Smooth muscle cell (in vitro differentiated cells): Measurements from ENCODE around the gene MKRN1. TPM values are rescaled to one million over a fixed set of nuclear protein-coding genes. Genes with fewer than 3 reads are reported as not detected.

Experiments
- DNase-seq: peaks from one replicate; lab custom pipeline; 2025; ENCODE audit not compliant: unreplicated experiment; lab: John Stamatoyannopoulos, UW
- H2AFZ ChIP-seq: fragments of 200-600 bp; sonication (generic); 2 replicates; pipeline ENCODE4 v1.6.0; 2016; ENCODE audit warnings: antibody characterized with exemption, low read depth, mild to moderate bottlenecking
- H3F3A ChIP-seq: fragments of 200-600 bp; sonication (generic); 2 replicates; pipeline ENCODE4 v1.6.0; 2017; ENCODE audit warnings: antibody characterized with exemption, low read depth
- H3K27ac ChIP-seq: fragments of 200-600 bp; sonication (generic); 2 replicates; pipeline ENCODE4 v1.5.1; 2016; ENCODE audit warnings: low read depth, mild to moderate bottlenecking
- H3K27me3 ChIP-seq: fragments of 200-600 bp; sonication (generic); 2 replicates; pipeline ENCODE4 v1.6.1; 2016; ENCODE audit warnings: low read depth, mild to moderate bottlenecking
- H3K36me3 ChIP-seq: fragments of 200-600 bp; sonication (generic); 2 replicates; pipeline ENCODE4 v1.5.1; 2016; ENCODE audit warnings: low read depth
- H3K4me1 ChIP-seq: fragments of 200-600 bp; sonication (generic); 2 replicates; pipeline ENCODE4 v1.5.1; 2016; ENCODE audit warnings: low read depth
- H3K4me2 ChIP-seq: fragments of 200-600 bp; sonication (generic); 2 replicates; pipeline ENCODE4 v1.6.0; 2016; ENCODE audit warnings: mild to moderate bottlenecking
- H3K4me3 ChIP-seq: fragments of 200-600 bp; sonication (generic); 2 replicates; pipeline ENCODE4 v1.5.1; 2016; ENCODE audit warnings: mild to moderate bottlenecking
- H3K79me2 ChIP-seq: fragments of 200-600 bp; sonication (generic); 2 replicates; pipeline ENCODE4 v1.6.0; 2016; ENCODE audit warnings: low read depth, mild to moderate bottlenecking
- H3K9ac ChIP-seq: fragments of 200-600 bp; sonication (generic); 2 replicates; pipeline ENCODE4 v1.6.0; 2016; ENCODE audit warnings: low read depth
- H3K9me3 ChIP-seq: fragments of 200-600 bp; sonication (generic); replicated peaks from 2 replicates; pipeline ENCODE4 v1.5.1; 2016; ENCODE audit warnings: low read depth
- H4K20me1 ChIP-seq: fragments of 200-600 bp; sonication (generic); 2 replicates; pipeline ENCODE4 v1.6.0; 2016; ENCODE audit warnings: low read depth
- WGBS: methylation state at CpG from one replicate; pipeline ENCODE4 v1.1.7; 2016; ENCODE audit warnings: low lambda C conversion rate; 5-methylcytosine and 5-hydroxymethylcytosine counted together
- polyA plus RNA-seq: library from polyadenylated mRNA; unstranded; fragments of >200 nt; fragmentation: Nextera tagmentation; extraction: Ambion mirVana; gene quantifications from 2 replicates; pipeline ENCODE4 v1.2.1, GENCODE V29; 2016
- total RNA-seq: library from RNA; depleted of rRNA; stranded (reverse); fragments of >200 nt; gene quantifications from 2 replicates; pipeline ENCODE4 v1.2.3, GENCODE V29; 2014
- TF ChIP-seq, protein P1 (sequence below): fragments of 200-600 bp; sonication (generic); IDR thresholded peaks from 2 replicates; pipeline ENCODE4 v1.5.1; 2017; ENCODE audit warnings: borderline replicate concordance, mild to moderate bottlenecking, antibody characterized with exemption; ENCODE audit not compliant: insufficient read depth, poor library complexity, severe bottlenecking

The MKRN1 gene
- total and polyA plus RNA-seq, 2 experiments from 2014 or later = 50.2 to 52.4 TPM

DNA sequence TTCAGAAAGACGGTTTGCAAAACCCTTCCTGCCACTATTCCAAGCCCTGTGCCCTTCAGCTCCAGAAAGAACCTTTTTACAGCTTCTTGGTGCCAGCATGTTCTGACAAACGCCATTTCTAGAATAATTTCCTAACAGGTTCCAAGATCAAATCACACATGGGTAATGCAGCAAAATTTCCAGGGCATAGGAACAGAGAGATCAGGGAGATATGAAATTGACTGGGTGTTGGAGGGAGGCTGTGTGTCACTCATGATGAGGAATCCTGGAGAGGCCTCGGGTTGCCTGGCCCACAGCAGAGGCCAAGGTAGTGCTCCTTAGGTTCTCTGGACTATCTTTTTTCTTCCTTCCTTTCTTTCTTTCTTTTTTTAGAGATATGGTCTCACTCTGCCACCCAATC lies 45.9 kb downstream of the MKRN1 start:
- Histone ChIP-seq H2AFZ (no peak overlapping the region), H3K9me3 (no peaks in the 10 kb centered on the region), H3K4me1 (no peaks in the 10 kb centered on the region), H3F3A (no peaks in the 10 kb centered on the region), H3K36me3 (no peaks in the 10 kb centered on the region), H3K27ac (no peak overlapping the region), H3K9ac (no peak overlapping the region), H3K79me2 (no peaks in the 10 kb centered on the region), H4K20me1 (no peaks in the 10 kb centered on the region), H3K4me2 (no peak overlapping the region), H3K4me3 (no peak overlapping the region), H3K27me3 (no peaks in the 10 kb centered on the region)
- no peak for DNase-seq
- 89% methylated on average over 3 of the region's 3 CpGs for WGBS
- TF ChIP-seq, protein P1, sequence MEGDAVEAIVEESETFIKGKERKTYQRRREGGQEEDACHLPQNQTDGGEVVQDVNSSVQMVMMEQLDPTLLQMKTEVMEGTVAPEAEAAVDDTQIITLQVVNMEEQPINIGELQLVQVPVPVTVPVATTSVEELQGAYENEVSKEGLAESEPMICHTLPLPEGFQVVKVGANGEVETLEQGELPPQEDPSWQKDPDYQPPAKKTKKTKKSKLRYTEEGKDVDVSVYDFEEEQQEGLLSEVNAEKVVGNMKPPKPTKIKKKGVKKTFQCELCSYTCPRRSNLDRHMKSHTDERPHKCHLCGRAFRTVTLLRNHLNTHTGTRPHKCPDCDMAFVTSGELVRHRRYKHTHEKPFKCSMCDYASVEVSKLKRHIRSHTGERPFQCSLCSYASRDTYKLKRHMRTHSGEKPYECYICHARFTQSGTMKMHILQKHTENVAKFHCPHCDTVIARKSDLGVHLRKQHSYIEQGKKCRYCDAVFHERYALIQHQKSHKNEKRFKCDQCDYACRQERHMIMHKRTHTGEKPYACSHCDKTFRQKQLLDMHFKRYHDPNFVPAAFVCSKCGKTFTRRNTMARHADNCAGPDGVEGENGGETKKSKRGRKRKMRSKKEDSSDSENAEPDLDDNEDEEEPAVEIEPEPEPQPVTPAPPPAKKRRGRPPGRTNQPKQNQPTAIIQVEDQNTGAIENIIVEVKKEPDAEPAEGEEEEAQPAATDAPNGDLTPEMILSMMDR = no peak

DNA sequence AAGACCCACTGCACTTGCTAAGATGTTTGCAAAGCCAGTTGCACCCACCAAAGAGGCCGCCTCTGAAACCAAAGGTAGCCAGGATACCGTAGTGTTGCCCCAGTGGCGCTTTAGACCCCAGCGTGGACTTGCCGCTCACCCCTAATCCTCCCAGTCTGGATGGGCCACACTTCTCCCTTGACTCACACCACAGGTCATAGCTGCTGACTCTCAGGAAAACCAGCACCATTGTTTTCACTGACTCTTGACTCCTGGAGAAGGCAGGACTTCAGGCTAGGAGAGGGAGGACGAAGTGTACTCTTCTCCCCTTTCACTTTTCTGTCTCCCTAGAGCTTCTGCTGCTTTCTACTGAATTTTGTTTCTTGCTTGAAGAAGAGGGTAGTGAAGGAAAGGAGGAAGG lies 53.2 kb downstream of the MKRN1 start:
- H3K27ac ChIP-seq = no peak overlapping the region
- H3K27me3 ChIP-seq = no peaks in the 10 kb centered on the region
- no peak overlapping the region for H2AFZ ChIP-seq
- no peaks in the 10 kb centered on the region for H4K20me1 ChIP-seq
- H3K9ac ChIP-seq = no peak overlapping the region
- H3K9me3 ChIP-seq = no peaks in the 10 kb centered on the region
- H3K4me3 ChIP-seq = no peak overlapping the region
- no peak for DNase-seq
- H3K36me3 ChIP-seq = no peaks in the 10 kb centered on the region
- TF ChIP-seq, protein P1 = no peak
- no peaks in the 10 kb centered on the region for H3F3A ChIP-seq
- WGBS = 93% methylated on average over 6 of the region's 6 CpGs
- H3K4me2 ChIP-seq = no peak overlapping the region
- no peaks in the 10 kb centered on the region for H3K79me2 ChIP-seq
- H3K4me1 ChIP-seq = no peaks in the 10 kb centered on the region

DNA sequence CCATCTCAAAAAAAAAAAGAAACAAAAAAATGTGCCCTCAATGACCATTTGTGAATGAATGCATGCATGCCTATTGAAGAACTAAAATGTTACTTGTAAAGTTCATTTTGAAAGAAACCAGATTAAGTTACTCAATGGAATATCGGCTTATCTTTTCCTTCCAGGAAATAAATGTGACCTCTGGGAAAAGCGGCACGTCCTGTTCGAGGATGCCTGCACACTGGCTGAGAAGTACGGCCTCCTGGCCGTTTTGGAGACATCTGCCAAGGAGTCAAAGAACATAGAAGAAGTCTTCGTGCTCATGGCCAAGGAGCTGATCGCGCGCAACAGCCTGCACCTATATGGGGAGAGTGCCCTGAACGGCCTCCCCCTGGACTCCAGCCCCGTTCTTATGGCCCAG lies 53.6 kb downstream of the MKRN1 start:
- no peaks in the 10 kb centered on the region for H3F3A ChIP-seq
- no peaks in the 10 kb centered on the region for H3K27me3 ChIP-seq
- no peak overlapping the region for H3K27ac ChIP-seq
- no peaks in the 10 kb centered on the region for H3K36me3 ChIP-seq
- no peak overlapping the region for H3K9ac ChIP-seq
- H4K20me1 ChIP-seq = no peaks in the 10 kb centered on the region
- H3K4me1 ChIP-seq = no peaks in the 10 kb centered on the region
- H3K9me3 ChIP-seq = no peaks in the 10 kb centered on the region
- no peak overlapping the region for H2AFZ ChIP-seq
- H3K4me3 ChIP-seq = no peak overlapping the region
- TF ChIP-seq, protein P1 = no peak
- WGBS = 90% methylated on average over 12 of the region's 12 CpGs
- H3K4me2 ChIP-seq = no peak overlapping the region
- no peaks in the 10 kb centered on the region for H3K79me2 ChIP-seq
- DNase-seq = no peak

DNA sequence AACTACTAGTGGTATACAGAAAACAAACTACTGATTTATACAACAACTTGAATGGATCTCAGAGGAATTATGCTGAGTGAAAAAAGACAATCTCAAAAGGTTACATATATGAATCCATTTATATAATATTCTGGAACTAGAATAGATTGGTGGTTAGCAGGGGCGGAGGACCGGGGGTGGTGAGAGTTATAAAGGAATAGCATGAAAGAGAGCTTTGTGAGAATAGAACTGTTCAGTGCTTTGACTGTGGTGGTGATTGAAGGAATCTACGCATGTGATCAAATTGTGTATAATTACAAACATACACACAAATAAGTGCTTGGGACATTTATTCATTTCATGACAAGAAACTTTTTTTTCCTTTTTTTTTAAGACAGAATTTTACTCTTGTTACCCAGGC lies 55.8 kb downstream of the MKRN1 start:
- H2AFZ ChIP-seq = no peak overlapping the region
- H3K4me2 ChIP-seq = no peak overlapping the region
- WGBS = 96% methylated on average over 3 of the region's 3 CpGs
- no peak overlapping the region for H3K27ac ChIP-seq
- no peaks in the 10 kb centered on the region for H3K27me3 ChIP-seq
- H3K36me3 ChIP-seq = no peaks in the 10 kb centered on the region
- H4K20me1 ChIP-seq = no peaks in the 10 kb centered on the region
- no peaks in the 10 kb centered on the region for H3K4me1 ChIP-seq
- no peak overlapping the region for H3K4me3 ChIP-seq
- H3K9ac ChIP-seq = no peak overlapping the region
- no peaks in the 10 kb centered on the region for H3K9me3 ChIP-seq
- no peaks in the 10 kb centered on the region for H3F3A ChIP-seq
- H3K79me2 ChIP-seq = no peaks in the 10 kb centered on the region
- no peak for DNase-seq
- TF ChIP-seq, protein P1 = no peak
